ENCODE measurements around the gene CSGALNACT2.
"Not testable (repeated sequence)": the region's sequence is repeated elsewhere in the genome, so short reads cannot be mapped to it uniquely, and the experiment has no call there.

CSGALNACT2 gene

DNA sequence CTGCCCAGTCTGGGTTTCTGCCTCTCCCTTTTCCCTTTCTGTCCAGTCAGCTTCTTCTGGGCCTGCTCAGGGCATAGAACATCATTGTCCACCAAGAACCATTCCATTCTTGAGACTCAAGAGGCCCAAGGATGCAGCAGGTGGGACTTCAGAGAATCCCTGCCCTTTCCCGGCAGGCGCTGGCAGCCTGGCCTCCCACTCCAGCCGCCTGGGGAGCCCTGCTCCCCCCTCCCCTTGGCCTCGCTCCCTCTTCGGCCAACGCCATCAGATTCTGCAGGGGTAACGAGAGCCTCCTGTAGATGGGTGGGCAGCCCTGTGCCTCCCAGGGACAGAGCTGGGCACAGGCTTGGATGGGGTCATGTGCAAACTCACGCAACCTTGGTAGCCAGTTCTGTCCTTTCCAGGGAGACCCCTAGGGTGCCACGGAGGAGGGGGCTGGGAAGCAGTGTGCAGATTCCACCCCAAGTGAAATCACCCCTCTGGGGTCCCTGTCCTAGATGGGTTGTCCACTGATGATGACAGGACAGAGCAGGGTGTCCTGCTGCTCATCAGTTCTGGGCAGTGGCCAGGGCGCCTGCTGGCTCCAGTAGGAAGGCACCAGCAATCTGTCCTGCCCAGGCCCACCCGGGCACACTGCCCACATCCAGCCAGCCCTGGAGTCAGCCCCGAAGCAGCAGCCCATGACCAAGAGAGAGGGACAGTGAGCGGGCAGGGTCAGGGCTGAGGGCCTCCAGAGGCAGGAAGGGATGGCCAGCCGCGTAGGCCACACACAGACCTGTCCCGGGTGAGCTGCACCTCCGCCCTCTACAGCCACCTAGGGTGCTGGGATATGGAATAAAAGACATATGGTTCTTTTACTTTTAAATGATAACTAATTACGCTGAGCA lies 80.9 kb downstream of the CSGALNACT2 start:
- DNase-seq = no peak

DNA sequence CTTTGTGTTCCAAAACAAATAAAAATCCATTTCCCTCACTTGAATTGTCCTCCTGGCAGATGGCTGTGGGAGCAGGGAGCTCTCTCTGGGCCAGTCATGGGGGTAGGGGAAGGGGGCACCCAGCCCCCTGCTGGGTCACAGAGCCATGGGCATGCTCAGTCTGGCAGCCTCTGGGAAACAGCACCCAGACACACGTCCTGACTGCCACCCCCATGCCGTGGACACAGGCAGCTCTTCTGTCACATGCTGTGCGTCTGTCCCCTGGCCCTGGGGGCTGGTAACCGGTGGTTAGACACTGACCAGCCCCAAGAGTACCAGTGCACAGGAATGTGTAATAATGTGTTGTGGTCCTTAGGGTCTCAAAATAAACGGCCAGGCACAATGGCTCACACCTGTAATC lies 81.6 kb downstream of the CSGALNACT2 start:
- no peak for DNase-seq

DNA sequence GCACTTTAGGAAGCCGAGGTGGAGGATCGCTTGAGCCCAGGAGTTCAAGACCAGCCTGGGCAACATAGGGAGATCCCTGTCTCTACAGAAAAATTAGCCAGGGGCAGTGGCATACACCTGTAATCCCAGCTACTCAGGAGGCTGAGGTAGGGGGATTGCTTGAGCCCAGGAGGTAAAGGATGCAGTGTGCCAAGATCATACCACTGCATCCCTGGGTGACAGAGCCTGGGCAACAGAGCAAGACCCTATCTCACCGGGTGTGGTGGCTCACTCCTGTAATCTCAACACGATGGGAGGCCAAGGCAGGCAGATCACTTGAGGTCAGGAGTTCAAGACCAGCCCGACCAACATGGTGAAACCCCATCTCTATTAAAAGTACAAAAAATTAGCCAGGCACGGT lies 82.0 kb downstream of the CSGALNACT2 start:
- DNase-seq = not testable (repeated sequence)

DNA sequence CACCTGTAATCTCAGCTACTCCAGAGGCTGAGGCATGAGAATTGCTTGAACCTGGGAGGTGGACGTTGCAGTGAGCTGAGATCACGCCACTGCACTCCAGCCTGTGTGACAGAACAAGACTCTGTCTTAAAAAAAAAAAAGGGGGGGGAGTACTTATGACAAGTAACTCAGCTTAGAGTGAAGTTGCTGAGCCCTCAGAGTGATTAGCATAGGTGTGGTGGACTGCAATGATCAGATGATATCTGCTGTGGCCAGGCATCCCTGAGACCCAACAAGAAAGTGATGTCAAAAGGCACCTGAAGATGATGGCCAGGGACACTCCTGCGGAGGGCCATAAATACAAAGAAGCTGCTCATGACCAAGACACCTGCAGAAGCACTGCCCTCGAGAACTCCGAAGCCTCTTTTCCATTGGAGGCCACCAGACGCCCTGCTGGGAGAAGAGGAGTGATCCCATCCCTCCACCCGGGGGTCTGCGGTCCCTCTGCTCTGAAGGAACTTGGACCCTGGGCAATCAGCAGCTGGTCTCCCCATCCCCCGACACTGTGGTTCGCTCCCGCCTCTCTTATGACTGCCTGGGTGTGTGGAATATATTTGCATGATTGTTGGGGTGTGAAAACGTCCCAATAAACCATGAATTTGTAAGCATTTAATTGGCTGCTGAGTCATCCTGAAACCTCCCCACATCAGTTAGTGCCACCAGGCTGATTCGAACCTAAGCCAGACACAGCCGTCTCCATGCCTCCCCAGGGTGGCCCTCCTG lies 82.6 kb downstream of the CSGALNACT2 start:
- no peak for DNase-seq

DNA sequence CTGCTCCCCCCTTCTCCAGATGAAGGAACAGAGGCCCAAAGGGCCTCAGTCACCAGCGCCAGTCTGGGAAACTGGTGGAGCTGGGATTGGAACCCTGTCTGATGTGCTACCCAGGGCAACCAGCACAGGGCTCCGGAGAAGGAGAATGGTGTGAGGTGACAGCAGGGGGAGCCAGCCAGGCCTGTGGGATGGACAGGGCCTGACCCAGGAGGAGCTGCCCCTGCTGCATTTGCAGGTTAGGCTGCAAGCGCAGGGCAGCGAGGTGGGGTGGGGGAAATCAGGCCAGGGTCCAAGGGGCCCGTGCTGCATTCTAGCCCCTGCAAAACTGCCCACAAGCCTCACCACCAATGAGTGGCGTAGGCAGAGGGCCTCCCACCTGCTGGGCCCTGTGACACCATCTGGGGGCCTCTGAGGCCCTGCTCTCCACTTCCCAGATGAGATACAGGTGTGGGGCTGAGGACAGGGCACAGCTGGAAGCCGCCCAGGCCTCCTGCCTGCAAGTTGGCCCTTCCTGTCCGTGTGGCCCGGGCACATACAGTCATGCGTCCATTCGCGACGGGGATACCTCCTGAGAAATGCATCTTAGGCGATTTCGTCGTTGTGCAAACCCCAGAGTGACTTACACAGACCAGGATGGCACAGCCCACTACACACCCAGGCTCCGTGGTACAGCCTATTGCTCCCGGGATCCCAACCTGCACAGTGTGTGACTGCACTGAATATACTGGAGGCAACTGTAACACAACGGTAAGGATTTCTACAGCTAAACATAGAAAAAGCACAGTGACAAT lies 83.4 kb downstream of the CSGALNACT2 start:
- DNase-seq = no peak

DNA sequence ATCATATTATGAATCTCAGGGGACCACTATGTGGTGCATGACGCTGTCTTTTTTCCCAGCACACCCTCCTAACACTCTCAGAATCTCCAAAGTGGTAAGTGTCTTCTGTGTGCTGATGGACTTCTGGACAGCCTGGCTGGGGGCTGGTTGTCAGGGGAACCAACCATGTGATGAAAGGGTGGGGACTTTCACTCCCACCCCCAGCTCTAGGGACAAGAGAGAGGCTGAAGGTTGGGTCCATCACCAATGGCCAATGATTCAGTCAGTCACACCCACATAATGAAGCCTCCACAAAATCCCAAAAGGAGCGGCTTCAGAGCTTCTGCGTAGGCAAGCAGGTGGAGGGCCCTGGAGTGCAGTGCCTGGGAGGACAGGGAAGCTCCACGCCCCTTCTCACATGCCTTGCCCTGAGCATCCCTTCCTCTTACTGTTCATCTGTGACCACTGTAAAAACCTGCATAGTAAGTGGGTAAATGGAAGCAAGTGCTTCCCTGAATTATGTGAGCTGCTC lies 84.0 kb downstream of the CSGALNACT2 start:
- DNase-seq = peak in 1 of 2 donors; percentile 0

DNA sequence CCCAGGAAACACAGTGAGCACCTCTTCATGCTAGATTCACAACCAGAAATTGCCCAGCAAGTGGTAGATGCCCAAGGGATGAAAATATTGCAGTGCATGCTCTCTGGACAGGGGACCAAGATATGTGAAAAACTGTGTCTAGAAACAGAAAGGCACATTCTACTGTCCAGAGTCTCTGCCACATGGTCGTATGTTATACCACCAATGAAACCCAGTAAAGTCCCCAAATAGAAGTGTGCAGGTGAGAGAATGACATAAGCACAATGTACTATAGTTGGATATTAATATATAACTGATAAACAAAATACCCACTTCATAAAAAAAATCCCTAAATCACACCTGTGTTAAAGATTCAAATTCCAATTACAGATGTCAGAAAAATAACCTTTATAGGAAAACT lies 84.8 kb downstream of the CSGALNACT2 start:
- no peak for DNase-seq

DNA sequence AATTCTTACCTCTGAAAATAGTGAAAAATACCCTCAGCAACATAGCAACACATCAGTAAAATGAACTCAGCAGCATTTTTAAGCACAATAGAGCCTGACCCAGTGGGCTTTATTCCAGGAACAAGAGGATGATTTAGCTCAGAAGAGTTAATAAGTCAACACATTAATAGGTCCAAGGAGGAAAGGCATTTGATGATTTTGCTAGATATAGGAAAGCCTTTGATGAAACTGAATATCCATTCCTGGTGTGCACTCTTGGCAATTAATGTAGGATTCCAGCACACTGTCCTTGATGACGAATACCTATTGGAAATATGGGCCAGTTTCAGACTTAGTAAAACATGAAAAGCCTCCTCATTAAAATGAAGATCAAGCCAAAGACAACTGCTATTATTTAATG lies 86.1 kb downstream of the CSGALNACT2 start:
- DNase-seq = no peak

DNA sequence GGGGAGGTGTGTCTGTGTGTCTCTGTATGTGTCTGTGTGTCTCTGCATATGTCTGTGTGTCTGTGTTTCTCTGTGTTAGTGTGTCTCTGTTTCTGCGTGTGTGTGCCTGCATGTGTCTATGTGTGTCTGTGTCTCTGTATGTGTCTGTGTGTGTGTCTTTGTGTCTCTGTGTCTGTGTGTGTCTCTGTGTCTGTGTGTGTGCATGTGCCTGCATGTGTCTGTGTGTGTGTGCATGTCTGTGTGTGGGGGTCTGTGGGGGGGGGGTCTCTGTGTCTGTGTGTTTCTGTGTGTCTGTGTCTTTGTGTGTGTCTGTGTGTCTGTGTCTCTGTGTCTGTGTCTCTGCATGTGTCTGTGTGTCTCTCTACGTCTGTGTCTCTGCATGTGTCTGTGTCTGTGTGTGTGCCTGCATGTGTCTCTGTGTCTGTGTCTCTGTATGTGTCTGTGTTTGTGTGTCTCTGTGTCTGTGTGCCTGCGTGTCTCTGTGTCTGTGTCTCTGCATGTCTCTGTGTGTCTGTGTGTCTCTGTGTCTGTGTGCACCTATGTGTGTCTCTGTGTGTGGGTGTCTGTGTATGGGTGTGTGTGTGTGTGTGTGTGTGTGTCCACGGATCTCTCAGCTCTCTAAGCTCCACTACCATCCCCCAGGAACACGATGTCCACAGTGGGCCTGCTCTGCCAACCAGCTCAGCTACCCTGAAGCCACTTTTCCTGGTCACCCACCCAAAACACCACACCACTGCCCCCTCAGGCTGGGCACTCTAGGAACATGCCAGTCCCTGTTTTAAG lies 87.0 kb downstream of the CSGALNACT2 start:
- no peak for DNase-seq

DNA sequence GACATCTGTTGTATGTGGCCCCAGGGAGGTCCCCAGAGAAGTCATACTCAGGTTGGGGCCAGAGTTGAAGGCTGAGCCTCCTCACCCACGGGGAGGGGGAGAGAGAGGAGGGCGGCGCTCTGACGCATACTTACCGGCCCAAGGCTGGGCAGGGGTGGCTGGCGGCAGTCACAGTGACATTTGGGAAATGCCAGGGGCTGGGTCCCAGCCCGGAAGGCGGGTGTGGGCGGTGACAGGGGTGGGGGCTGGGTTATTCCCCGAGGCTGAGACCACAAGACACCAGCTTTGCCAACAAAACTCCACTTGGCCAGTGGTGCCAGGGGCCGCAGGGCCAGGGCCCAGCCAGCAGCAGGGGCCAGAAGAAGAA lies 87.5 kb downstream of the CSGALNACT2 start:
- DNase-seq = peak; percentile 50 to 63

DNA sequence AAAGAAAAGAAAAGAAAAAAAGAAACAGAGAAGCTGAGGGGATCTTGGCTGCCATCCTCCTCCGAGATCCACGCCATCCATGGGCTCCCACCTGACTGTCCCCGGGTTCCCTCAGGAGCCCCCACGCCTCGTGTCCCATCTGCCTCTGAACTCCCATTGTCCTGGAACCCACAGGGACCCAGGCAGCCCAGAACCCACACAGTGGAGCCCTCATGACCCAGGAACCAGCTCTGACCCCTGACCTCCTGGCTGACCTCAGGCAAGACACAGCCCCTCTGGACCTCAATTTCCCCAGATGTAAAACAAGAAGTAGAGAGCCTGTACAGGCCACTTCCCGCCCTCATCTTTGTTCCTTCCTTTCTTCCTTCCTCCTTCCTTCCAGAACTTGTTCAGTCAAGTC lies 88.2 kb downstream of the CSGALNACT2 start:
- no peak for DNase-seq

DNA sequence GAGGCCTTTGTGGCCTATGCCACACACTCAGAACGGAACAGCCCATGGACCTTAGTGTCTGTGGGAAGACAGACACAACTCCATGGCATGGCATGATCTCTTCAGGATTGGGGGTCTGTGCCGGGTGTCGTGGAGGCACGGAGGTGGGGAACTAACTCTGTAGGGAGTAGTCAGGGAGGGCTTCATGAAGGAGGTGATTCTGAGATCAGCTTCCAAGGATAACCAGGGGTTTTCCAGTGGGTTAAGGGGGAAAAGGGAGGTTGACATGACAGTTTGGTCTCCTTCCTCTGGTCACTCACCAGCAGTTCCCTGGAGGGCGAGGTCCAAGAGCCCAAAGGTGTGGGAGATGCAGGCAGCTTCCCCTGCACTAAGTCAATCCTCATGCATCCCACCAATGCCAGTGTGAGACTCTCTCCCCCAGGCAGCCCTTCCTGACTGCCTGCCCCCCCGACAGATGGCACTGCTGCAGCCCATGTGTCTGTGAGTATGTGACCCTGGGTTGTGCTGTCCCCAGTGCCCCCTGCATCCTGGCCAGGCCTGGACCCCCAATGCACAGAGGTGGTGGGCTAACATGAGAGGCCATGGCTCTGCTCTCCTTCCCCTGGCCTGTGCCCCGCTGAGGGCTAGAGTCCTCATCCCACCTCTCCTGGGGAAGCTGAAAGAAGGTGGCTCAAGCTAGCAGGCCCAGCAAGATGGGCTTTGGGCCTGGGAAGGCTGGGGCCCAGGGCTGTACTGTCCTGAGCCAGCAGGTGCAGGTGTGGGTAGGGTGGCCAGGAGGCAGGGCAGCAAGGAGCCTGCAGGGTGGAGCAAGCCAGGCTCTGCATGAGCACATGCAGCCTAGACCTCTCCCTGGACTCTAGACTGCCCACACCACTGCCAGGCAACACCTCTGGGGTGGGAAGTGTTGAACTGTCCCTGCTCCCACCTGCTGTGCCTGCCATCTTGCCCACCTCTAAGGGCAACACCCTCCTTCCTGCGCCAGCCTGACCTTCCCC lies 88.9 kb downstream of the CSGALNACT2 start:
- peak in 1 of 2 donors; percentile 1 for DNase-seq

DNA sequence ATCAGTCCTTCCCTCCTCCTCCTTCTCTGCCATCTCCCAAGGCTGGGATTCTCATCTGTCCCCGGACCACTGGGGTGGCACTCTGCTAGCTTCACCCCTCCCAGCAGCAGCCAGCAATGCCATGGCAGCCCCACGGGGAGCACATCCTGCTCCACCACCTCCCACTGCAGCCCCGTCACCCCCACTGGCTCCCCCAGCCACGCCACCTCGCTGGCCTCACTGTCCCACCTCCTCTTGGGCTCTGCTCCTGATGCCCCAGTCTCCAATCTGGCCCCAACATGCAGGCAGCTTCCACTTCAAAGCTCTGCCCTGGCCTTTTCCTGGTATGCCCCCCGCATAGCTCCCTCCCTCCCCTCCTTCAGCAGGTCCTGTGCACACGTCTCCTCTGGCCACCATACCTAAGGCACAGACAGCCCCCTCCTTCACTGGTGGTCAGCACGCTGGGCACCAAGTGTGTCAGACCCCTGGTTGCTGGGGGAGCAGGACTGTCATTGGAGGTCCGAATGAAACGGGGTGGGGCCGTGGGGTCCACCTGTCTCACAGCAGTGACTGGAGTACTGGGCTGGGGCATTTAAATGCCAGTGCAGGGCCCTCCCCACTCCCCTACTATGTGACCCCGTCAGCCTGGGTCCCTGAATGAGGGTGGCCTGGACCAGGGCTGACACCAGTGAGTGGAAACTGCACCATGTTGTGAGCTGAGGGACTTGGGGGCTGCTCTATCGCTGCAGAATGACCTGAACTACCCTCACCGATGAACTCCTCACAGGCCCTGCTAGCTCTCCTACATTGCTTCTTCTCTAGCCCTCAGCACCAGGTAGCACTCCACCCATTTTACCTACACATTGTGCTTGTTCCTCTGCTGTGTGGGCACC lies 89.9 kb downstream of the CSGALNACT2 start:
- DNase-seq = peak in 1 of 2 donors; percentile 0

DNA sequence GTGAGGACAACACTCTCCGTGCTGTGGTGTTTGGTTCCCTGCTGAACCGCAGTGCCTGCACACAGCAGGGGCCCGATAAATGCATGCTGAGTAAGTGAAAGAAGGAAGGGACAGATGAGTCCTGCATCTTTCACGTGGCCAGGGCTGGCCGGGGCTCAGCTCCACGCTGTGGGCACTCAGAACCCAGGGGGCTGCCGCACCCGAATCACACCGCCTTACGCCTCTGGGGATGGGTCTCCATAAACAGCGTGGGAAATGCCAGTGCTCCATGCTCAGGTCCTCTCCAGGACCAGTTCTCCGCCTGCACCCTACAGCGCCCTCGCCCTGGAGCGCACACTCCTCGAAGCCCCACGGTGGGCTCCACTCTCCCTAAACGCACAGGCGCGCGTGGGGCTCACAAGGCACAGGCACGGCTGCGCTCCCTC lies 90.5 kb downstream of the CSGALNACT2 start:
- peak; percentile 0 to 27 for DNase-seq

DNA sequence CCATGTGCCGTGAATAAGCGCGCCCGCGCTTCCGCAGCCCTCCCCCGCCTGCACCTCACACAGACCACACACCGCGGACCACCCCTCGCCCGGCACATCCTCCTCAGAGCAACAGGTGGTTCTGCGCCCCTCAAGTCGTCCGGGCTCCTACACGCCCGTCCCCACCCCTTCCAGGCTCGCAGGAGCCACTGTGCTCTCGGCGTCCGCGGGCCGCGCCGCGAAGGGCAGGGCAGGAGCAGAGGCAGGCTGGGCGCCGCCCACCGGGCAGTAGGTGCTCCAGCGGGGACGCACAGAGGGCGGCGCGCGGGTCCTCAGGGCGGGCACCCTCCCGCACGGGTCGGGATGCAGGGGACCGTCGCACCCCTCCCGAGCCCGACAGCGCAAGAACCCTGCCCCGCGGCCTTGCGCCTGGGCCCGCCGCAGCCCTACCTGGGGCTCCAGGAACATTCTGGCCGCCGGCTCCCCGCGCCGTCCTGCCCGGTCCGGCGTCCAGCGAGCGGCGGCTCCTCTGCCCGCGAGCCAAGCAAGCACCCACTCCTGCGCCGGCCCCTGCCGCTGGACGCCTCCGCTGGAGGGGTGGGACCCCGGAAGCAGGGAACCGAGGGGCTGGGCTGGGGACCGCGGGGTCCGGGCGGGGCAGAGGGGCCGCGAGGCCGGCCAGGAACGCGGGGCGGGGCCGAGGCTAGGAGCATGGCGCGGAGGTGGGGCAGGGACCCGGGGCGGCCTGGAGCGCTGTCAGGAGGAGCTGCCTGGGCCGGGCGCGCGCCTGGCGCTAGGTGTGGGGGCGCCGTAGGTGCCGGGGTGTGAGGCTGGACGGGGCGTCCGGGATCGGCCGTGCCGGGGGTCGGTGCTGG lies 91.2 kb downstream of the CSGALNACT2 start:
- peak; percentile 13 to 63 for DNase-seq

DNA sequence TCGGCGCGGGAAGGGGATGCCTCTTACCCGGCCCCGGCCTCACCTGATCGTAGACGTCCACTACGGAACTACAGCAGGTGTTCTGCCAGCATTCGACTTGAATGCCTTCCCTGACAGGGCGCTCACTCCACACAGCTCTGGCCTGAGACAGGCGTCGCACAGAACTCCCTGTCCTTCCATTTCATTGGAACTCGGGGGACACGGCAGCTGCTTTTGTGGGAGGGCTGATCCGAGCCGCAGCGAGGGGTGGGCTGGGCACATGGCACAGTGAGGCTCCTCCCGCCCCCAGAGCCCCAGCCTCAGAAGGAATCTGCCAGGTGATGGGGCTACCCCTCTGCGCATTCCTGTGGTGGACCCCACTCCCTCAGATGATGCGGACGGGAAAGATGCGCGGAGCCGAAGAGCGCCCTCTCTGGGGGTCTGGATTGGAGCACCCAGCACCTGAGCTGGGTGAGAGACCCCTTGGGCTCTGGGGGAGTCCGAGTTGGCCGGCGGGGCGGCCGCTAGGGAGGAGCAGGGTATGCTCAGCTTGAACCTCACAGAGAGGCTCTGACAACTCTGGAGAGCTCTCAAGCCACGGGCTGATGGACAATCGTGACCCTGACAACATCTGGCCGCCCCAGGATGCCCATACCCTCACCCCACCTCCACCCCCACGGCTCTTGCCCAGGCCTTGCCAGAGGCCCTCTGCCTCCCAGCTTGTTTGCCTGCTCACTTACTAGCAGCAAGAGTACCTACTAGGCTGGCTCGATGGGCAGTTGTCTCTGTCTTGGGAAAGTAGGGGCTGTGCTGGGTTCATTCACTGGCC lies 92.1 kb downstream of the CSGALNACT2 start:
- peak in 1 of 2 donors; percentile 0 for DNase-seq

DNA sequence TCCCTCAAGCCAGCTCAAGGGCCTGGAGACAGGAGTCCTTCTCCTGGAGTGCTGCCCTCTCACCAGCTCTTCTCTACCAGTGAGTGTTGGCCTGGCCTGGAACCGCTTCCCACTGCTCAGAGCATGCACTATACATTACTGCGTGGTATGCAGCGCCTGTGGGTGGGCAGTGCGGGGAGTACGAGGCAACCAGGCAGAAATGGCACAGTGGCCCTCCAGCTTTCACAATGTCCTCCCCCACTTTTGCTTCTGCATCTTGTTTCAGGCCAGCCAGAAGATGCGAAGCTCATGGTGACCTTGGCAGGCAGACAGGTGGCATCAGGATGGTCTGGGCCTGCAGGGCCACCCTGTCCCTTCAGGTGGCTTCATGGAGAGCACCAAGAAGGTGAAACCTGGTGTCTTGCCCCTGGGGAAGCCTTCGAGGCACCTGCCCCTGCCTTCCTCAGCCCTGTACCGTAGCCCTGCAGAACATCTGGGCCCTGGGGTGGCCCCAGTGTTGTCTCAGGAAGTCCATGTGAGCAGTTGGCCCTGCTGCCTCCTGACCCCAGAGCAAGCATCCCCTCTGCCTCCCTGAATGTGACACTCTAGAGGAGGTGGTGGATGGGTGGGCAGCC lies 92.8 kb downstream of the CSGALNACT2 start:
- DNase-seq = no peak

Measured in CD4-positive, alpha-beta T cell treated with Interferon alpha-2 for 1 hour (primary cell).